CD4-positive, alpha-beta T cell (primary cell): ENCODE measurements around the gene ELK4. TPM values are rescaled to one million over a fixed set of nuclear protein-coding genes. Genes with fewer than 3 reads are reported as not detected.

Source experiments
- ATAC-seq: fragments of 200-7000 bp; cut with Tn5 transposase; one replicate; pipeline ENCODE4 v1.10.0; 2022; ENCODE audit warnings: mild to moderate bottlenecking; ENCODE audit not compliant: poor library complexity
- CTCF ChIA-PET: fragments of 350-600 bp; sonication (Branson Sonifier 250); formaldehyde crosslinking; loops from one replicate; lab custom pipeline; 2021; ENCODE audit warnings: antibody characterized with exemption, inconsistent platforms; lab: Charles Lee
- POLR2A ChIA-PET: fragments of 350-600 bp; sonication (Branson Sonifier 250); formaldehyde crosslinking; loops from one replicate; lab custom pipeline; 2021; ENCODE audit warnings: antibody characterized with exemption, inconsistent platforms; lab: Charles Lee
- DNase-seq, 14 experiments: peaks; one replicate each; pipeline ENCODE4 v3.0.0-alpha.2; 2013 to 2020; ENCODE audit warnings: mixed read lengths in 2 of 14
- H3K27ac ChIP-seq, 2 donors: one replicate each; pipeline versions ENCODE4 v1.5.1 to v1.7.0; 2013; ENCODE audit warnings: low read length in 2 of 2, low read depth in 1 of 2, mild to moderate bottlenecking in 1 of 2
- H3K27me3 ChIP-seq, 2 experiments: 1 replicate in 1 of 2; 2 replicates in 1 of 2; pipeline versions ENCODE4 v1.6.1 to v1.7.0; 2013; ENCODE audit warnings: low read length in 2 of 2, control low read depth in 1 of 2, mild to moderate bottlenecking in 1 of 2, moderate library complexity in 1 of 2; ENCODE audit not compliant: insufficient read depth in 2 of 2, control insufficient read depth in 1 of 2
- H3K36me3 ChIP-seq: one replicate; pipeline ENCODE4 v1.6.1; 2013; ENCODE audit warnings: low read length, control low read depth; ENCODE audit not compliant: insufficient read depth
- H3K4me1 ChIP-seq: one replicate; pipeline ENCODE4 v1.6.1; 2013; ENCODE audit warnings: low read length, control low read depth; ENCODE audit not compliant: insufficient read depth
- H3K4me3 ChIP-seq: one replicate; pipeline ENCODE4 v1.5.1; 2013; ENCODE audit warnings: mild to moderate bottlenecking, low read length, moderate library complexity
- H3K9me3 ChIP-seq, 2 experiments: 1 replicate in 1 of 2; 2 replicates in 1 of 2; pipeline versions ENCODE4 v1.6.1 to v1.7.0; 2013; ENCODE audit warnings: low read length in 2 of 2, mild to moderate bottlenecking in 2 of 2, control low read depth in 1 of 2, moderate library complexity in 1 of 2; ENCODE audit not compliant: control insufficient read depth in 1 of 2, insufficient read depth in 1 of 2
- H3K27ac Mint-ChIP-seq: one replicate; pipeline ENCODE4 v1.8.0; 2020; ENCODE audit warnings: mixed read lengths
- H3K27me3 Mint-ChIP-seq: one replicate; pipeline ENCODE4 v1.8.0; 2021; ENCODE audit warnings: mixed read lengths
- H3K36me3 Mint-ChIP-seq: one replicate; pipeline ENCODE4 v1.8.0; 2021; ENCODE audit warnings: low read depth, mixed read lengths
- H3K4me1 Mint-ChIP-seq: one replicate; pipeline ENCODE4 v1.8.0; 2021; ENCODE audit warnings: low read depth, mixed read lengths
- H3K4me3 Mint-ChIP-seq: one replicate; pipeline ENCODE4 v1.8.0; 2020; ENCODE audit warnings: mild to moderate bottlenecking, mixed read lengths
- H3K9me3 Mint-ChIP-seq: one replicate; pipeline ENCODE4 v1.8.0; 2020; ENCODE audit warnings: mixed read lengths
- intact Hi-C, 2 experiments: fragments of 100-400 bp; cut with DNase I in 1 of 2; cut with micrococcal nuclease in 1 of 2; formaldehyde crosslinking; loops; one replicate each; pipeline versions ENCODE4 v1.15.1 to v1.9.0; 2023 to 2025; cut with DNase I, micrococcal nuclease
- total RNA-seq, 174 experiments: library from RNA in 2 of 174; stranded (reverse) in 2 of 174; gene quantifications; one replicate each; pipeline ENCODE4 v1.2.3 and lab custom pipeline; 2021 to 2026
- TF ChIP-seq, protein P1 (sequence below): fragments of 200-600 bp; IDR thresholded peaks from one replicate; pipeline ENCODE4 v1.8.0; 2022; ENCODE audit warnings: antibody characterized with exemption, mild to moderate bottlenecking

ELK4 gene
- total RNA-seq, 2 experiments from 2014 or later = 145 to 154 TPM

DNA sequence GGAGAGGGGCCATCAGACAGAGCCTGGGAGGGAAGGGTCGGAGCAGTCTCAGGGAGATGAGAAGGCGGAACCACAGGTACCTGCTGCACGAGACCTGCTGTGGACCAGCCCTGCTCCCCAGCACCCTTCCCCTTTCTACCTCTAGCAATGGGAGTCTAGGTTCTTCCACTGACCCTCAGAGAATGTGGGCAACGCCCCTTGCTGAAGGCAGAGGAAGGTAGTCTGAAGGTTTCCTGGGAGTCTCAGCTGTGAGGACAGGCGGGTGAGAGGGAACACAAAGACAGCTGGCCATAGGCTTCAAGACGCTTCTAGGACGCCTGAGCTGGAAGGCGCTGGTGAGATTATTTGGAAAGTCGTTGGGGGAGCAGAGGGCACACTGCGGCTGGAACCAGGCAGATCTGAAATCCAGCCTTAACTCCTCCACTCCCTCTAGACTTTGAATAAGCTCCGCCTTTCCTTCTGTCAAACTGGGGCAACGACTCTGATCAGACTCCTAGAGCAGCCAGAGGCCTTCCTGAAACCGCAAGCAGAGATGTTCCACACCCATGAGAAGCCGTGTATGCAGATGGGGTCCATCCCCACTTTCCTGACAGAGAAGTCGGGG is 30.4 kb upstream of the ELK4 start:
- ChIA-PET CTCF (no interaction called here), POLR2A (no interaction called here)
- H3K4me1 Mint-ChIP-seq = no peaks in the 10 kb centered on the region
- H3K27me3 Mint-ChIP-seq = peaks cover 4% of the 10 kb centered on the region
- no peaks in the 10 kb centered on the region for H3K27me3 ChIP-seq
- TF ChIP-seq, protein P1, sequence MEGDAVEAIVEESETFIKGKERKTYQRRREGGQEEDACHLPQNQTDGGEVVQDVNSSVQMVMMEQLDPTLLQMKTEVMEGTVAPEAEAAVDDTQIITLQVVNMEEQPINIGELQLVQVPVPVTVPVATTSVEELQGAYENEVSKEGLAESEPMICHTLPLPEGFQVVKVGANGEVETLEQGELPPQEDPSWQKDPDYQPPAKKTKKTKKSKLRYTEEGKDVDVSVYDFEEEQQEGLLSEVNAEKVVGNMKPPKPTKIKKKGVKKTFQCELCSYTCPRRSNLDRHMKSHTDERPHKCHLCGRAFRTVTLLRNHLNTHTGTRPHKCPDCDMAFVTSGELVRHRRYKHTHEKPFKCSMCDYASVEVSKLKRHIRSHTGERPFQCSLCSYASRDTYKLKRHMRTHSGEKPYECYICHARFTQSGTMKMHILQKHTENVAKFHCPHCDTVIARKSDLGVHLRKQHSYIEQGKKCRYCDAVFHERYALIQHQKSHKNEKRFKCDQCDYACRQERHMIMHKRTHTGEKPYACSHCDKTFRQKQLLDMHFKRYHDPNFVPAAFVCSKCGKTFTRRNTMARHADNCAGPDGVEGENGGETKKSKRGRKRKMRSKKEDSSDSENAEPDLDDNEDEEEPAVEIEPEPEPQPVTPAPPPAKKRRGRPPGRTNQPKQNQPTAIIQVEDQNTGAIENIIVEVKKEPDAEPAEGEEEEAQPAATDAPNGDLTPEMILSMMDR = no peak
- H3K36me3 Mint-ChIP-seq = no peaks in the 10 kb centered on the region
- H3K9me3 Mint-ChIP-seq = no peaks in the 10 kb centered on the region
- H3K27ac ChIP-seq = no peak overlapping the region
- DNase-seq (no peak), ATAC-seq (no peak)
- intact Hi-C loops = no loop called here
- no peak overlapping the region for H3K4me3 Mint-ChIP-seq
- H3K9me3 ChIP-seq = peaks cover 0 to 4% of the 10 kb centered on the region in 2 experiments
- peaks cover 5% of the 10 kb centered on the region for H3K4me1 ChIP-seq
- H3K27ac Mint-ChIP-seq = no peak overlapping the region
- H3K36me3 ChIP-seq = no peaks in the 10 kb centered on the region
- no peak overlapping the region for H3K4me3 ChIP-seq

DNA sequence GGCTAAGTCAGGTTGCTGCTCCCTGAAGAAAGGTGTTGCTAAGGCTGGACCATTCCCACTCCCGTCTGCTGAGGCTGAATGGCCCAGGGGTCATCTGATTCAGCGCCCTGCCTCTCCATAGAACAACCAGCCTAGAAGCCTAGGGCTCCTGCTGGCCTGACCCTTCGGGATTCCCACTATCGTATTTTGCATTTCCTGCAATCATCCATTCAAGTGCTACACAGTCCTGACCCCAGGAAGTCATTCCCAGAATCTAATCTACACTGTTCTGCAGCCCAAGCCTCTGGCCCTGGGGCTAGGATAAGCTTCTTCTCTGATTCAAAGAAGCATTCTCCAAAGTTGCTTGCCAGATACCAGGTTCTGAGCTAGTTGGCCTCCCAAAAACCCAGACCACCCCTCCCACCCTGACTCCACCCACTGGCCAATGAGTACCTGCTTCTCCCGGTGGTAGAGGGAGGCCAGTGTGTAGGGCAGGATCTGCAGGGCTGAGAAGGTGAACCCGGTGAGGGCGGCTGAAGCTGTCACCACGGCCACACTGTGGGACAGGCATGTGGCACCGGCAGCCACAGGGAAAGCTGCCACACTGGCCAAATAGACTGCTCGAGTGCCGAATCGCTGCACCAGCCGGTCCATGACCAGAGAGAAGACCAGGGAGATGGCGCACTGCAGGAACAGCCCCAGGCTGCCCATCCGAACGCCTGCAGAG is 29.8 kb upstream of the ELK4 start:
- H3K4me3 ChIP-seq = no peak overlapping the region
- ATAC-seq (no peak), DNase-seq (no peak)
- peaks cover 5% of the 10 kb centered on the region for H3K4me1 ChIP-seq
- TF ChIP-seq, protein P1 = no peak
- no peak overlapping the region for H3K27ac ChIP-seq
- no peak overlapping the region for H3K4me3 Mint-ChIP-seq
- no peaks in the 10 kb centered on the region for H3K4me1 Mint-ChIP-seq
- H3K27me3 Mint-ChIP-seq = peaks cover 4% of the 10 kb centered on the region
- H3K36me3 Mint-ChIP-seq = no peaks in the 10 kb centered on the region
- intact Hi-C loops = no loop called here
- no peaks in the 10 kb centered on the region for H3K9me3 Mint-ChIP-seq
- no peaks in the 10 kb centered on the region for H3K36me3 ChIP-seq
- ChIA-PET POLR2A (interaction anchor here (1.1 kb wide), 1 partner anchor 316 kb away, joined by 3 read pairs; no protein-coding TSS in a partner anchor), CTCF (no interaction called here)
- H3K9me3 ChIP-seq = peaks cover 0 to 4% of the 10 kb centered on the region in 2 experiments
- H3K27me3 ChIP-seq = no peaks in the 10 kb centered on the region
- no peak overlapping the region for H3K27ac Mint-ChIP-seq

DNA sequence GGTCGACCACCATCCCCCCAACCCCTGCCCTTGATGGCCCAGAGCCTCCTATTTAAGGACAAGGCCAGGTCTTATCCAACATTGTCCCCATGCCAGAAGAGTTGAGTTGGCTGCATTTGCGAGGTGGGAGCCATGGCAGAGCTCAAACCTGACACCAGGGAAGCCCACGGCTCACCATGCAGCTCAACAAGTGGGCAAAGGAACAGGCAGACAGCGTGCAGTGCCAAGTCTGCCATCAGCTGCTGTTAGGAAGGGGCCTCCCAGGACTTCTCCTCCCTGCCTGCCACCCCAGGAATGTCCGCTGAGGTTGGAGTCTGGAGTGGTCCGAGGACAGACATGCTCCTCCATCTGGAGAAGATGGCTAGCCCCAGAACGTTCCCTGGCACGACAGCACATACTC is 28.6 kb upstream of the ELK4 start:
- Mint-ChIP-seq H3K9me3 (no peaks in the 10 kb centered on the region), H3K27ac (no peak overlapping the region), H3K4me3 (no peak overlapping the region), H3K27me3 (peaks cover 4% of the 10 kb centered on the region), H3K4me1 (no peaks in the 10 kb centered on the region), H3K36me3 (no peaks in the 10 kb centered on the region)
- Histone ChIP-seq H3K27me3 (no peaks in the 10 kb centered on the region), H3K4me3 (no peak overlapping the region), H3K9me3 (peaks cover 0 to 4% of the 10 kb centered on the region in 2 experiments), H3K4me1 (peaks cover 5% of the 10 kb centered on the region), H3K27ac (no peak overlapping the region), H3K36me3 (no peaks in the 10 kb centered on the region)
- POLR2A ChIA-PET = interaction anchor here (1.1 to 5.5 kb wide), 2 partner anchors 68 to 317 kb away, joined by 3 to 74 read pairs; no protein-coding TSS in a partner anchor
- TF ChIP-seq, protein P1 = no peak
- ATAC-seq (no peak), DNase-seq (no peak)
- CTCF ChIA-PET = interaction anchor here (2.0 to 5.5 kb wide), 4 partner anchors 50 to 317 kb away, joined by 5 to 62 read pairs (median 20); no protein-coding TSS in a partner anchor
- intact Hi-C loops = no loop called here
